ENCODE data around the gene FGR. TPM values are rescaled to one million over a fixed set of nuclear protein-coding genes. Genes with fewer than 3 reads are reported as not detected.
"Not testable (repeated sequence)": the region's sequence is repeated elsewhere in the genome, so short reads cannot be mapped to it uniquely, and the experiment has no call there.

The FGR gene
- total RNA-seq, result not detected in 3 replicates
- long read RNA-seq, result 0 reads

GRCh38 chr1:27634985-27635367 lies at the start of gene FGR:
Gene FGR, minus strand, starts transcription at chr1:27635185. Its CDS starts 11,269 bp downstream, at chr1:27623916.
- Mint-ChIP-seq H3K36me3 (ENCODE audit: low read depth) (no peaks in the 10 kb centered on the region), H3K4me3 (ENCODE audit: unreplicated experiment) (no peak within 1 kb of the TSS), H3K27ac (ENCODE audit: unreplicated experiment) (peak within 1 kb of the TSS; percentile 54), H3K9me3 (ENCODE audit: low read depth) (no peaks in the 10 kb centered on the region), H3K4me1 (ENCODE audit: low read depth) (peaks cover 8% of the 10 kb centered on the region), H3K27me3 (ENCODE audit: low read depth) (no peaks in the 10 kb centered on the region)
- DNase-seq (ENCODE audit: low spot score), result no peak
- TF ChIP-seq, protein P1, sequence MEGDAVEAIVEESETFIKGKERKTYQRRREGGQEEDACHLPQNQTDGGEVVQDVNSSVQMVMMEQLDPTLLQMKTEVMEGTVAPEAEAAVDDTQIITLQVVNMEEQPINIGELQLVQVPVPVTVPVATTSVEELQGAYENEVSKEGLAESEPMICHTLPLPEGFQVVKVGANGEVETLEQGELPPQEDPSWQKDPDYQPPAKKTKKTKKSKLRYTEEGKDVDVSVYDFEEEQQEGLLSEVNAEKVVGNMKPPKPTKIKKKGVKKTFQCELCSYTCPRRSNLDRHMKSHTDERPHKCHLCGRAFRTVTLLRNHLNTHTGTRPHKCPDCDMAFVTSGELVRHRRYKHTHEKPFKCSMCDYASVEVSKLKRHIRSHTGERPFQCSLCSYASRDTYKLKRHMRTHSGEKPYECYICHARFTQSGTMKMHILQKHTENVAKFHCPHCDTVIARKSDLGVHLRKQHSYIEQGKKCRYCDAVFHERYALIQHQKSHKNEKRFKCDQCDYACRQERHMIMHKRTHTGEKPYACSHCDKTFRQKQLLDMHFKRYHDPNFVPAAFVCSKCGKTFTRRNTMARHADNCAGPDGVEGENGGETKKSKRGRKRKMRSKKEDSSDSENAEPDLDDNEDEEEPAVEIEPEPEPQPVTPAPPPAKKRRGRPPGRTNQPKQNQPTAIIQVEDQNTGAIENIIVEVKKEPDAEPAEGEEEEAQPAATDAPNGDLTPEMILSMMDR (IDR thresholded peaks at IDR 0.05), result no peak

DNA sequence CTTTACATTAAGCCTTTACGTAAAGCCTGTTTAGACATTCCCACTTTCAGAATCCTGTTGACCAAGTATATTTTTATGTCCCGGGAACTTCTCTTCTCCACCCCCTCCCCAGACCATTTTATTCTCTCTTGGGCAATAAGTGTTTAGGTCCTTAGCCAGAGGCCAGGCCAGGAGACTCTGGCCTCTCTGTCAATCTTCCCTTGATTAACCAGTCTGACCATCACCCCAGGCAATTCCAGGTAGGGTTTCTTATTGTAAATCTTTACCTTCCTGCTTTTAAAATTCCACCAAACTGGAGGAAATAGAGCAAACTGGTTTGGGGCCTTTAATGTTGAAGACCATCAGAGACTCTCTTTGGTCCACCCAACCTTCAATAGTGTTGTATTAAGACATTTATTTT lies 49.2 kb upstream of the FGR start:
- no peak for DNase-seq (ENCODE audit: low spot score)
- no peak overlapping the region for H3K27ac Mint-ChIP-seq (ENCODE audit: unreplicated experiment)
- no peak overlapping the region for H3K4me3 Mint-ChIP-seq (ENCODE audit: unreplicated experiment)
- peaks cover 1% of the 10 kb centered on the region for H3K4me1 Mint-ChIP-seq (ENCODE audit: low read depth)
- H3K27me3 Mint-ChIP-seq (ENCODE audit: low read depth), result peaks cover 3% of the 10 kb centered on the region
- peaks cover 5% of the 10 kb centered on the region for H3K36me3 Mint-ChIP-seq (ENCODE audit: low read depth)
- TF ChIP-seq, protein P1 (IDR thresholded peaks at IDR 0.05), result no peak
- peaks cover 12% of the 10 kb centered on the region for H3K9me3 Mint-ChIP-seq (ENCODE audit: low read depth)

GRCh38 chr1:27682351-27682944 lies 47.5 kb upstream of the FGR start:
- no peaks in the 10 kb centered on the region for H3K4me1 Mint-ChIP-seq (ENCODE audit: low read depth)
- H3K27me3 Mint-ChIP-seq (ENCODE audit: low read depth), result peaks cover 3% of the 10 kb centered on the region
- peaks cover 6% of the 10 kb centered on the region for H3K36me3 Mint-ChIP-seq (ENCODE audit: low read depth)
- no peak overlapping the region for H3K27ac Mint-ChIP-seq (ENCODE audit: unreplicated experiment)
- no peak overlapping the region for H3K4me3 Mint-ChIP-seq (ENCODE audit: unreplicated experiment)
- DNase-seq (ENCODE audit: low spot score), result no peak
- H3K9me3 Mint-ChIP-seq (ENCODE audit: low read depth), result peaks cover 12% of the 10 kb centered on the region
- TF ChIP-seq, protein P1 (IDR thresholded peaks at IDR 0.05), result no peak

DNA sequence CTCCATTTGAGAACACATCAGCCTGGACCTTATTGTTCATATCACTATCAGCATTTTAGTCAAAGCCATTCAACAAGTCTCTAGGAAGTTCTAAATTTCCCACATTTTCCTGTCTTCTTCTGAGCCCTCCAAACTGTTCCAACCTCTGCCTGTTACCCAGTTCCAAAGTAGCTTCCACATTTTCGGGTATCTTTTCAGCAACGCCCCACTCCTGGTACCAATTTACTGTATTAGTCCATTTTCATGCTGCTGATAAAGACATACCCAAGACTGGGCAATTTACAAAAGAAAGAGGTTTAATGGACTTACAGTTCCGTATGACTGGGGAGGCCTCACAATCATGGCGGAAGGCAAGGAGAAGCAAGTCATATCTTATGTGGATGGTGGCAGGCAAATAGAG lies 46.6 kb upstream of the FGR start:
- not testable (repeated sequence) for H3K4me3 Mint-ChIP-seq (ENCODE audit: unreplicated experiment); H3K36me3 Mint-ChIP-seq (ENCODE audit: low read depth)
- peaks cover 12% of the 10 kb centered on the region for H3K9me3 Mint-ChIP-seq (ENCODE audit: low read depth)

GRCh38 chr1:27680225-27680791 lies 45.3 kb upstream of the FGR start:
- H3K36me3 Mint-ChIP-seq (ENCODE audit: low read depth); H3K27me3 Mint-ChIP-seq (ENCODE audit: low read depth); DNase-seq (ENCODE audit: low spot score); H3K27ac Mint-ChIP-seq (ENCODE audit: unreplicated experiment); H3K4me1 Mint-ChIP-seq (ENCODE audit: low read depth); H3K4me3 Mint-ChIP-seq (ENCODE audit: unreplicated experiment): not testable (repeated sequence)
- H3K9me3 Mint-ChIP-seq (ENCODE audit: low read depth), result peaks cover 12% of the 10 kb centered on the region

More for the DNA sequence above, 46.6 kb upstream of the FGR start:
- not testable (repeated sequence) for H3K27ac Mint-ChIP-seq (ENCODE audit: unreplicated experiment); H3K4me1 Mint-ChIP-seq (ENCODE audit: low read depth); DNase-seq (ENCODE audit: low spot score); H3K27me3 Mint-ChIP-seq (ENCODE audit: low read depth)

DNA sequence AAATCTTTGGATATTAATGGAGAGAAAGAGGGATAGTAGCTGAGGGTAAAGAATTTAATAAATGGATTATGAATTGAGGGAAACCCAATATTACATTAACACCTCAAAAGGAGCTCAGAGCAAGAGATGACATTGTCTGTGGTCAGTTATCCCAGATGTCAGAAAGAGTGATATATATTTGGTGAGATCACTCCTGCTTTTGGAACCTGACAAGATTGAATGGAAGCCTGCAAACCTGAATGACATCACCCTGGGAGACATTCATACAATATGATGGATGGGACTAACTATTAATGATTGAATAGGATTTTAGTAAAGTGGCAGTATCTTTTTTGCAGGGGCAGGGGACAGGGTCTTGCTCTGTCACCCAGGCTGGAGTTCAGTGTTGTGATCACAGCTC lies 43.8 kb upstream of the FGR start:
- DNase-seq (ENCODE audit: low spot score), result no peak
- no peaks in the 10 kb centered on the region for H3K27me3 Mint-ChIP-seq (ENCODE audit: low read depth)
- H3K4me1 Mint-ChIP-seq (ENCODE audit: low read depth), result no peaks in the 10 kb centered on the region
- no peak overlapping the region for H3K27ac Mint-ChIP-seq (ENCODE audit: unreplicated experiment)
- H3K36me3 Mint-ChIP-seq (ENCODE audit: low read depth), result peaks cover 6% of the 10 kb centered on the region
- TF ChIP-seq, protein P1 (IDR thresholded peaks at IDR 0.05), result no peak
- no peak overlapping the region for H3K4me3 Mint-ChIP-seq (ENCODE audit: unreplicated experiment)
- peaks cover 12% of the 10 kb centered on the region for H3K9me3 Mint-ChIP-seq (ENCODE audit: low read depth)

Data from chondrocyte (in vitro differentiated cells).